Type B pancreatic cell (in vitro differentiated cells): ENCODE measurements around the gene RAMP3. TPM values are rescaled to one million over a fixed set of nuclear protein-coding genes. Genes with fewer than 3 reads are reported as not detected.

ENCODE experiments used
- DNase-seq: peaks from one replicate; pipeline ENCODE4 v3.0.0; 2021; ENCODE audit warnings: mixed read lengths; ENCODE audit not compliant: unreplicated experiment; ENCODE audit errors: extremely low spot score
- H3K27ac Mint-ChIP-seq: 2 replicates; pipeline ENCODE4 v1.8.0; 2021; ENCODE audit warnings: mild to moderate bottlenecking, mixed read lengths
- H3K27me3 Mint-ChIP-seq: 2 replicates; pipeline ENCODE4 v1.8.0; 2021; ENCODE audit warnings: mixed read lengths
- H3K36me3 Mint-ChIP-seq: 2 replicates; pipeline ENCODE4 v1.8.0; 2021; ENCODE audit warnings: mixed read lengths
- H3K4me1 Mint-ChIP-seq: one replicate; pipeline ENCODE4 v1.8.0; 2021; ENCODE audit warnings: mixed read lengths; ENCODE audit not compliant: unreplicated experiment
- H3K4me3 Mint-ChIP-seq: 2 replicates; pipeline ENCODE4 v1.8.0; 2021; ENCODE audit warnings: mild to moderate bottlenecking, mixed read lengths
- H3K9me3 Mint-ChIP-seq: 2 replicates; pipeline ENCODE4 v1.8.0; 2021; ENCODE audit warnings: mixed read lengths
- CTCF ChIP-seq: fragments of 200-600 bp; sonication (generic); conservative IDR thresholded peaks from 2 replicates; pipeline ENCODE4 v1.5.0; 2021; ENCODE audit warnings: antibody characterized with exemption, mild to moderate bottlenecking
- total RNA-seq: library from RNA; stranded (reverse); gene quantifications from 2 replicates; pipeline ENCODE4 v1.2.1, GENCODE V29; 2021; ENCODE audit warnings: low replicate concordance

The RAMP3 gene
- total RNA-seq, 1 donor from 2014 or later: 0.70 TPM

GRCh38 chr7:45129181-45129800 is 28.3 kb upstream of the RAMP3 start:
- Mint-ChIP-seq H3K9me3 (no peaks in the 10 kb centered on the region), H3K36me3 (no peaks in the 10 kb centered on the region), H3K27me3 (no peaks in the 10 kb centered on the region), H3K4me3 (no peak overlapping the region), H3K27ac (no peak overlapping the region), H3K4me1 (no peaks in the 10 kb centered on the region)
- no peak for TF ChIP-seq CTCF
- no peak for DNase-seq

GRCh38 chr7:45129906-45130305 is 27.7 kb upstream of the RAMP3 start:
- no peaks in the 10 kb centered on the region for H3K36me3 Mint-ChIP-seq
- no peaks in the 10 kb centered on the region for H3K4me1 Mint-ChIP-seq

GRCh38 chr7:45130910-45131309 is 26.7 kb upstream of the RAMP3 start:
- Mint-ChIP-seq H3K36me3 (no peaks in the 10 kb centered on the region), H3K27me3 (no peaks in the 10 kb centered on the region), H3K4me3 (no peak overlapping the region), H3K27ac (no peak overlapping the region), H3K4me1 (peaks cover under 1% of the 10 kb centered on the region), H3K9me3 (no peaks in the 10 kb centered on the region)
- DNase-seq: no peak
- no peak for TF ChIP-seq CTCF

More at GRCh38 chr7:45129906-45130305, 27.7 kb upstream of the RAMP3 start:
- no peak for DNase-seq
- H3K9me3 Mint-ChIP-seq: no peaks in the 10 kb centered on the region
- no peak for TF ChIP-seq CTCF
- H3K27me3 Mint-ChIP-seq: no peaks in the 10 kb centered on the region
- H3K4me3 Mint-ChIP-seq: no peak overlapping the region
- no peak overlapping the region for H3K27ac Mint-ChIP-seq

- no peaks in the 10 kb centered on the region for H3K9me3 Mint-ChIP-seq
- H3K27ac Mint-ChIP-seq: no peak overlapping the region
- no peaks in the 10 kb centered on the region for H3K27me3 Mint-ChIP-seq
- no peak for TF ChIP-seq CTCF
- no peak for DNase-seq
- H3K4me3 Mint-ChIP-seq: no peak overlapping the region
- peaks cover 5% of the 10 kb centered on the region for H3K4me1 Mint-ChIP-seq
- no peaks in the 10 kb centered on the region for H3K36me3 Mint-ChIP-seq
Observed at GRCh38 chr7:45131891-45132290, 25.7 kb upstream of the RAMP3 start.

GRCh38 chr7:45132708-45133320 is 24.8 kb upstream of the RAMP3 start:
- DNase-seq: no peak
- Mint-ChIP-seq H3K27me3 (no peaks in the 10 kb centered on the region), H3K27ac (no peak overlapping the region), H3K4me1 (peaks cover 5% of the 10 kb centered on the region), H3K36me3 (no peaks in the 10 kb centered on the region), H3K4me3 (no peak overlapping the region), H3K9me3 (no peaks in the 10 kb centered on the region)
- no peak for TF ChIP-seq CTCF
